GM12801 (cell line): ENCODE data around the gene JCAD.

Experiments used
- CTCF ChIP-seq: IDR thresholded peaks from one replicate; pipeline ENCODE4 v1.5.1; 2011; ENCODE audit warnings: control low read depth; ENCODE audit not compliant: insufficient read length; ENCODE audit errors: extremely low read depth

The JCAD gene

DNA sequence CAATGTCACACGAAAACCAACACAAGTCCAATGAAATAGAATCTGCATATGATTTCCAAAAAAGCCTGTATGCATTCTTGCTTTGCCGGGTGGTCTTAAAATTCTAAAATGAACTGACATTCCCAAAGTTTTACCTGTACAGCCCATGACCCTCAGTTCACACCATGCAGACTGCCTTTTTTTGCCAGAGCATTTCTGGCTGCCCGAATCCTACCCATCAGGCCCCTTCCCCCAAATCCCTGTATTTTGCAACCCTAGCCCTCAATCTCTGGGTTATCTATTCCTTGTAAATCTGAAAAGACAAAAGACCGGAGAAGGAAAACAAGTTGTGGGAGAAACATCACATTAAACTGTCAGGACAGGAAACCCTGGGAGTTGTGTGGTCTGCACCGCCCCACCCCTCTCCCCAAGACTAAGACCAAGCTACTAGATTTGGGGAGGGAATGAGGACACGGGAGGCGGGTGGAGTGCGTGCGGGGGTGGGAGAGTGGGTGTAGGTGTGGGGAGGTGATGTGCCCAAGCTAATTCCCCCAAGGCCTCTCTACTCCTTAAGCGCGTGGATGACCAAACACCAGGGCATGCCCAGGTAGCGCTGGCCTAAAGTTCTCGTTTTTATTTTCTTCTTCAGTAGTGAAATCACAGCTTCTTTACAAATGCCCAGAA lies 1.4 kb downstream of the JCAD start:
- TF ChIP-seq CTCF = no peak

GRCh38 chr10:30057421-30057841 lies 2.0 kb downstream of the JCAD start:
- TF ChIP-seq CTCF = no peak

DNA sequence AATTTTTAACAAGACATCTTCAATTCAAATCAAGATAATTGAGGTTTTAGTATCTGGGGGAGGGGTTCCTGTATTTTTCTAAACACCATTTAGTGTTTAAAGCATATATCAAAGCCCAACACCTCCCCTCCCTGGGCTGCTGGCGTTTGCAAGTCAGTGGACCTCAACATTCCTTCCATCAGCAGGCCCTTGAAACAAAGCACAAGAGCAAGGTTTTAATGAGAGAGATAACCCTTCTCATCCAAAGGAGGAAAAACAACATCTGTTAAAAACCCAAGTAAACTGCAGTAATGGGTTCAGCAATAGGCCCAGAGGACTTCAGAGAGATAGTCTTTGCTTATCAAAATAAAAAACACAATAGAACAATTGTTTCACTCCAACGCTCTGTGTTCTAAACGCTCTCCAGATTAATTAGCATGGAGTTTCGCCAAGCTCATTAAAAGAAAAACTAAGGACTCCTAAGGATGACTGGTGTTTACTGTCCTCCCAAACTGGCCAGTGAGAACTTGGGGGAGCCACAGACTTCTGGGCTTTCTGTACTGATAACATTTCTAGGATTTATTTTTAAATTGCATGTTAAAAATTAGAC lies 2.5 kb downstream of the JCAD start:
- TF ChIP-seq CTCF = no peak

- TF ChIP-seq CTCF = no peak
Observed at GRCh38 chr10:30056281-30056680, 3.1 kb downstream of the JCAD start.

DNA sequence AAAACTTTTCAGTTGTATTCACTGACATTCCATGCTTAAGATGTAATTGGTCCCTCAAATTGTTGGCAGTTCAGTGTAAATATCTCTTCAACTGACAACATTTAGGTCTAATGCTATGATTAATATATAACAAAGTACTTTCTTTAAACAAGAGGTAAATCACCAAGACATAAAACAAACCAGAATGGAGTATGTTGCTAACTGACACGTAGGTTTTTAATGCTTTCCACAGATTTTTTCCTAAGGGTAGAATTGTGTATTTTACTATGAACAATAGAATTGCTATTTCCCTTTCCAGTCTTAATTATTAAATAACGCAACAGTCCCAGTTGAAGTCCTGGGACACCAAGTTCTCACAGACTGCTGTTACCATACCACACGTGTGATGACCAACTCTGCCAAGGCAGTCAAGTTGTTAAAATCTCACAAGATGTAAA lies 4.1 kb downstream of the JCAD start:
- TF ChIP-seq CTCF = no peak

- TF ChIP-seq CTCF = no peak
Observed at GRCh38 chr10:30052062-30052461, 7.3 kb downstream of the JCAD start.

GRCh38 chr10:30051220-30051619 lies 8.2 kb downstream of the JCAD start:
- TF ChIP-seq CTCF = no peak
